GM12874 (cell line): ENCODE data around the gene FN1.

Source experiments
- CTCF ChIP-seq: IDR thresholded peaks from 2 replicates; pipeline ENCODE4 v1.5.1; 2011; ENCODE audit warnings: low read depth, mild to moderate bottlenecking, control low read depth, low read length, moderate library complexity; ENCODE audit not compliant: insufficient read depth

FN1 gene

GRCh38 chr2:215419769-215420470 is 15.9 kb downstream of the FN1 start:
- TF ChIP-seq CTCF: no peak

GRCh38 chr2:215419113-215419512 is 16.8 kb downstream of the FN1 start:
- TF ChIP-seq CTCF: no peak

- TF ChIP-seq CTCF: no peak
Measured at GRCh38 chr2:215418064-215418963, 17.6 kb downstream of the FN1 start.

GRCh38 chr2:215417400-215417951 is 18.4 kb downstream of the FN1 start:
- TF ChIP-seq CTCF: no peak

GRCh38 chr2:215416656-215417055 is 19.2 kb downstream of the FN1 start:
- no peak for TF ChIP-seq CTCF

- TF ChIP-seq CTCF: no peak
Measured at GRCh38 chr2:215415820-215416577, 19.9 kb downstream of the FN1 start.

- no peak for TF ChIP-seq CTCF
Measured at GRCh38 chr2:215415218-215415617, 20.6 kb downstream of the FN1 start.
